NT2/D1 (cell line): Measurements from ENCODE around the gene SETDB1.

ENCODE experiments used
- SUZ12 ChIP-seq: IDR thresholded peaks from 2 replicates; pipeline ENCODE4 v1.6.1; 2011; ENCODE audit not compliant: insufficient read length, insufficient read depth; ENCODE audit errors: extremely low read depth
- YY1 ChIP-seq: IDR thresholded peaks from 2 replicates; pipeline ENCODE4 v1.6.1; 2011; ENCODE audit not compliant: insufficient read length, insufficient read depth
- ZNF274 ChIP-seq: IDR thresholded peaks from 2 replicates; pipeline ENCODE4 v1.6.1; 2011; ENCODE audit warnings: mild to moderate bottlenecking, low read depth, low read length

DNA sequence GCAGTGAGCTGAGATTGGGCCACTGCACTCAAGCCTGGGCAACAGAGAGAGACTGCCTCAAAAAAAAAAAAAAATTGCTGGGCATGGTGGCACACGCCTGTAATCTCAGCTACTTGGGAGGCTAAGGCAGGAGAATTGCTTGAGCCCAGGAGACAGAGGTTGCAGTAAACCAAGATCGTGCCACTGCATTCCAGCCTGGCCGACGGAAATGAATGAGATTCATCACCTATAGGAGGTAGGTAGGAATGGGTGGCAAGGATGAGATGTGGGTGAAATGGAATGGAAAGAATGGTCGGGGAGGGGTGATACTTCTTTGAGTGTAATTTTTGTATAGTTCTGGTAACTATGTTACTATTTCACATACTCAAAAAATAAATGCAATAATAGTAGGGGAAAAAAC, 23.8 kb upstream of the SETDB1 start:
- TF ChIP-seq ZNF274 (no peak), SUZ12 (no peak), YY1 (no peak)
